Caco-2 (cell line): Measurements from ENCODE around the gene PIPOX. TPM values are rescaled to one million over a fixed set of nuclear protein-coding genes. Genes with fewer than 3 reads are reported as not detected.

ENCODE experiments used
- BruUV-seq: library from RNA; stranded (reverse); fragments of 400-500 nt; replicated peaks from 2 replicates; lab custom pipeline; 2021; lab: Mats Ljungman, UMichigan
- CTCF ChIA-PET: fragments of 300-600 bp; sonication (Branson Sonifier 250); formaldehyde crosslinking; loops from one replicate; lab custom pipeline; 2022; ENCODE audit warnings: antibody characterized with exemption; lab: Charles Lee
- POLR2A ChIA-PET: fragments of 300-600 bp; sonication (Branson Sonifier 250); formaldehyde crosslinking; loops from one replicate; lab custom pipeline; 2022; ENCODE audit warnings: antibody characterized with exemption; lab: Charles Lee
- DNase-seq, 2 experiments: peaks; one replicate each; pipeline versions ENCODE4 v3.0.0 to v3.0.0-alpha.2; 2020 to 2022
- H3K27me3 ChIP-seq: replicated peaks from 2 replicates; pipeline ENCODE4 v1.6.0; 2011; ENCODE audit warnings: low read length; ENCODE audit not compliant: control insufficient read depth, insufficient read depth
- H3K36me3 ChIP-seq: 2 replicates; pipeline ENCODE4 v1.5.1; 2011; ENCODE audit warnings: low read length; ENCODE audit not compliant: control insufficient read depth, insufficient read depth
- H3K4me1 ChIP-seq: fragments of 250-450 bp; sonication (Bioruptor Pico); 2 replicates; pipeline ENCODE4 v1.5.1; 2020; ENCODE audit warnings: mild to moderate bottlenecking
- H3K4me3 ChIP-seq: 2 replicates; pipeline ENCODE4 v1.5.1; 2011; ENCODE audit warnings: low read depth, mild to moderate bottlenecking, control low read depth, low read length
- H3K9me3 ChIP-seq: fragments of 250-450 bp; sonication (Bioruptor Pico); 2 replicates; pipeline ENCODE4 v1.5.1; 2020; ENCODE audit warnings: mild to moderate bottlenecking, moderate library complexity
- H3K27ac Mint-ChIP-seq: one replicate; pipeline ENCODE4 v1.8.0; 2022; ENCODE audit warnings: mixed read lengths; ENCODE audit not compliant: unreplicated experiment
- H3K27me3 Mint-ChIP-seq: one replicate; pipeline ENCODE4 v1.8.0; 2022; ENCODE audit warnings: mixed read lengths; ENCODE audit not compliant: insufficient read depth, unreplicated experiment
- H3K36me3 Mint-ChIP-seq: one replicate; pipeline ENCODE4 v1.8.0; 2022; ENCODE audit warnings: mild to moderate bottlenecking, mixed read lengths; ENCODE audit not compliant: insufficient read depth, unreplicated experiment
- H3K4me1 Mint-ChIP-seq: one replicate; pipeline ENCODE4 v1.8.0; 2022; ENCODE audit warnings: low read depth, mixed read lengths; ENCODE audit not compliant: unreplicated experiment
- H3K4me3 Mint-ChIP-seq: one replicate; pipeline ENCODE4 v1.8.0; 2022; ENCODE audit warnings: mild to moderate bottlenecking, moderate library complexity, mixed read lengths; ENCODE audit not compliant: unreplicated experiment
- H3K9me3 Mint-ChIP-seq: one replicate; pipeline ENCODE4 v1.8.0; 2022; ENCODE audit warnings: mixed read lengths; ENCODE audit not compliant: unreplicated experiment
- CTCF ChIP-seq, 2 experiments: fragments of 200-600 bp in 1 of 2; IDR thresholded peaks; 1 replicate in 1 of 2; 2 replicates in 1 of 2; pipeline versions ENCODE4 v1.5.1 to v1.8.0; 2011 to 2022; ENCODE audit warnings: antibody characterized with exemption in 1 of 2, control low read depth in 1 of 2, inconsistent platforms in 1 of 2, low read depth in 1 of 2, low read length in 1 of 2, mild to moderate bottlenecking in 1 of 2, moderate library complexity in 1 of 2; ENCODE audit not compliant: insufficient read depth in 1 of 2, severe bottlenecking in 1 of 2, unreplicated experiment in 1 of 2
- intact Hi-C: fragments of 100-400 bp; cut with micrococcal nuclease; formaldehyde crosslinking; loops from one replicate; pipeline ENCODE4 v1.10.0; 2022; ENCODE audit not compliant: unreplicated experiment
- total RNA-seq: library from RNA; stranded (reverse); gene quantifications from 2 replicates; pipeline ENCODE4 v1.2.3, GENCODE V29; 2022

PIPOX gene
- total RNA-seq, 1 experiment from 2014 or later, result 2.2 TPM

GRCh38 chr17:29043539-29044145, 701 bp downstream of the PIPOX start:
- Mint-ChIP-seq H3K36me3 (no peaks in the 10 kb centered on the region), H3K9me3 (no peaks in the 10 kb centered on the region), H3K27ac (no peak overlapping the region), H3K4me1 (peaks cover 17% of the 10 kb centered on the region), H3K27me3 (peaks cover 5% of the 10 kb centered on the region), H3K4me3 (no peak overlapping the region)
- Histone ChIP-seq H3K27me3 (no peaks in the 10 kb centered on the region), H3K9me3 (no peaks in the 10 kb centered on the region), H3K4me1 (0 out of 2 replicates have a peak, but pooled peaks cover 2% of the 10 kb centered on the region), H3K36me3 (no peaks in the 10 kb centered on the region), H3K4me3 (no peak overlapping the region)
- CTCF ChIA-PET, result no interaction called here
- TF ChIP-seq CTCF (IDR thresholded peaks at IDR 0.05; ENCODE audit: insufficient read depth in 1 of 2, low read depth in 1 of 2, low read length in 1 of 2, severe bottlenecking in 1 of 2, unreplicated experiment in 1 of 2), result no peak
- POLR2A ChIA-PET, result no interaction called here
- BruUV-seq, result no TSS peak
- intact Hi-C loops, result loop anchor here (5.0 kb wide), 1 partner anchor 36 kb away; the partner anchor contains the start of gene SEZ6
- DNase-seq, result no peak

GRCh38 chr17:29045026-29045425, 2.1 kb downstream of the PIPOX start:
- Histone ChIP-seq H3K27me3 (no peaks in the 10 kb centered on the region), H3K4me1 (0 out of 2 replicates have a peak, but pooled peaks cover 5% of the 10 kb centered on the region), H3K4me3 (no peak overlapping the region), H3K9me3 (no peaks in the 10 kb centered on the region), H3K36me3 (no peaks in the 10 kb centered on the region)
- H3K27ac Mint-ChIP-seq, result no peak overlapping the region
- no peaks in the 10 kb centered on the region for H3K9me3 Mint-ChIP-seq
- H3K36me3 Mint-ChIP-seq, result no peaks in the 10 kb centered on the region
- DNase-seq, result no peak
- H3K4me3 Mint-ChIP-seq, result no peak overlapping the region
- peaks cover 5% of the 10 kb centered on the region for H3K27me3 Mint-ChIP-seq
- TF ChIP-seq CTCF (IDR thresholded peaks at IDR 0.05; ENCODE audit: insufficient read depth in 1 of 2, low read depth in 1 of 2, low read length in 1 of 2, severe bottlenecking in 1 of 2, unreplicated experiment in 1 of 2), result no peak
- BruUV-seq, result no TSS peak
- ChIA-PET POLR2A (no interaction called here), CTCF (no interaction called here)
- peaks cover 17% of the 10 kb centered on the region for H3K4me1 Mint-ChIP-seq
- intact Hi-C loops, result no loop called here

- BruUV-seq, result no TSS peak
- H3K9me3 ChIP-seq, result no peaks in the 10 kb centered on the region
- no peaks in the 10 kb centered on the region for H3K36me3 ChIP-seq
- TF ChIP-seq CTCF (IDR thresholded peaks at IDR 0.05; ENCODE audit: insufficient read depth in 1 of 2, low read depth in 1 of 2, low read length in 1 of 2, severe bottlenecking in 1 of 2, unreplicated experiment in 1 of 2), result no peak
- no peak overlapping the region for H3K4me3 ChIP-seq
- no peak overlapping the region for H3K4me3 Mint-ChIP-seq
- peaks cover 5% of the 10 kb centered on the region for H3K27me3 Mint-ChIP-seq
- intact Hi-C loops, result no loop called here
- H3K9me3 Mint-ChIP-seq, result no peaks in the 10 kb centered on the region
- ChIA-PET POLR2A (no interaction called here), CTCF (no interaction called here)
- H3K4me1 ChIP-seq, result 0 out of 2 replicates have a peak, but pooled peaks cover 5% of the 10 kb centered on the region
- H3K27me3 ChIP-seq, result no peaks in the 10 kb centered on the region
- no peak overlapping the region for H3K27ac Mint-ChIP-seq
- H3K4me1 Mint-ChIP-seq, result peaks cover 17% of the 10 kb centered on the region
- no peak for DNase-seq
- H3K36me3 Mint-ChIP-seq, result no peaks in the 10 kb centered on the region
These were observed 3.0 kb downstream of the PIPOX start for GRCh38 chr17:29045734-29046472.
